ENCODE measurements around the gene CDH13.

CDH13 gene

GRCh38 chr16:82793528-82794245, 166.9 kb downstream of the CDH13 start:
- TF ChIP-seq CTCF (IDR thresholded peaks at IDR 0.05) = no peak
- no peaks in the 10 kb centered on the region for H3K4me1 ChIP-seq
- DNase-seq = no peak
- no peak overlapping the region for H3K27ac ChIP-seq
- intact Hi-C loops (cut with DNase I; ENCODE audit: low total_unique reads) = no loop called here
- H3K36me3 ChIP-seq = no peaks in the 10 kb centered on the region
- no peaks in the 10 kb centered on the region for H3K9me3 ChIP-seq
- H3K27me3 ChIP-seq = no peaks in the 10 kb centered on the region
- no peak overlapping the region for H3K4me3 ChIP-seq

- H3K4me3 ChIP-seq = no peak overlapping the region
- TF ChIP-seq CTCF (IDR thresholded peaks at IDR 0.05) = no peak
- intact Hi-C loops (cut with DNase I; ENCODE audit: low total_unique reads) = no loop called here
- H3K9me3 ChIP-seq = no peaks in the 10 kb centered on the region
- no peak for DNase-seq
- H3K27me3 ChIP-seq = no peaks in the 10 kb centered on the region
- H3K36me3 ChIP-seq = no peaks in the 10 kb centered on the region
- no peaks in the 10 kb centered on the region for H3K4me1 ChIP-seq
- H3K27ac ChIP-seq = no peak overlapping the region
Observed at GRCh38 chr16:82796047-82796446, 169.3 kb downstream of the CDH13 start.

- DNase-seq = no peak
- Histone ChIP-seq H3K9me3 (no peaks in the 10 kb centered on the region), H3K27ac (no peak overlapping the region), H3K4me1 (no peaks in the 10 kb centered on the region), H3K36me3 (no peaks in the 10 kb centered on the region), H3K4me3 (no peak overlapping the region), H3K27me3 (no peaks in the 10 kb centered on the region)
- intact Hi-C loops (cut with DNase I; ENCODE audit: low total_unique reads) = no loop called here
- TF ChIP-seq CTCF (IDR thresholded peaks at IDR 0.05) = no peak
Observed at GRCh38 chr16:82801361-82801760, 174.6 kb downstream of the CDH13 start.

- TF ChIP-seq CTCF (IDR thresholded peaks at IDR 0.05) = no peak
- no peaks in the 10 kb centered on the region for H3K36me3 ChIP-seq
- no peak overlapping the region for H3K4me3 ChIP-seq
- H3K27ac ChIP-seq = no peak overlapping the region
- peaks cover 0 to 8% (median 0%) of the 10 kb centered on the region in 4 donors for H3K4me1 ChIP-seq
- intact Hi-C loops (cut with DNase I; ENCODE audit: low total_unique reads) = no loop called here
- H3K9me3 ChIP-seq = no peaks in the 10 kb centered on the region
- no peak for DNase-seq
- H3K27me3 ChIP-seq = no peaks in the 10 kb centered on the region
Observed at GRCh38 chr16:82805866-82806265, 179.1 kb downstream of the CDH13 start.

- no peak for DNase-seq
Observed at GRCh38 chr16:82807311-82807710, 180.5 kb downstream of the CDH13 start.

More at GRCh38 chr16:82807311-82807710, 180.5 kb downstream of the CDH13 start:
- intact Hi-C loops (cut with DNase I; ENCODE audit: low total_unique reads) = no loop called here
- H3K36me3 ChIP-seq = no peaks in the 10 kb centered on the region
- H3K27ac ChIP-seq = no peak overlapping the region
- no peak overlapping the region for H3K4me3 ChIP-seq
- H3K27me3 ChIP-seq = no peaks in the 10 kb centered on the region
- H3K4me1 ChIP-seq = peaks cover 0 to 8% (median 0%) of the 10 kb centered on the region in 4 donors
- H3K9me3 ChIP-seq = no peaks in the 10 kb centered on the region
- TF ChIP-seq CTCF (IDR thresholded peaks at IDR 0.05) = no peak

Data from tibial artery (tissue), 4 donors.